Upper lobe of left lung (tissue), 6 donors: ENCODE data around the gene UGGT2. TPM values are rescaled to one million over a fixed set of nuclear protein-coding genes. Genes with fewer than 3 reads are reported as not detected.
A peak's percentile ranks its signal among the peaks of the same experiment; 100 is the strongest.

Experiments
- ATAC-seq, 2 donors: fragments of 200-7000 bp; cut with Tn5 transposase; one replicate each; pipeline ENCODE4 v1.9.1; 2022; ENCODE audit warnings: mild to moderate bottlenecking in 2 of 2, moderate library complexity in 2 of 2; ENCODE audit not compliant: low FRiP score in 2 of 2
- DNase-seq, 2 donors: peaks; one replicate each; pipeline ENCODE4 v3.0.0-alpha.2; 2019 to 2020
- H3K27ac ChIP-seq, 4 donors: fragments of 200-600 bp; sonication (generic); one replicate each; pipeline ENCODE4 v1.5.1; 2016 to 2019
- H3K27me3 ChIP-seq, 4 donors: fragments of 200-600 bp; sonication (generic); one replicate each; pipeline ENCODE4 v1.5.1; 2017 to 2019
- H3K36me3 ChIP-seq, 4 donors: fragments of 200-600 bp; sonication (generic); one replicate each; pipeline ENCODE4 v1.5.1; 2016 to 2019
- H3K4me1 ChIP-seq, 4 donors: fragments of 200-600 bp; sonication (generic); one replicate each; pipeline ENCODE4 v1.5.1; 2018 to 2019
- H3K4me3 ChIP-seq, 4 donors: fragments of 200-600 bp; sonication (generic); one replicate each; pipeline ENCODE4 v1.5.1; 2017 to 2019; ENCODE audit warnings: mild to moderate bottlenecking in 2 of 4, moderate library complexity in 1 of 4
- H3K9me3 ChIP-seq, 4 donors: fragments of 200-600 bp; sonication (generic); one replicate each; pipeline ENCODE4 v1.5.1; 2018 to 2019
- EP300 ChIP-seq, 4 donors: sonication (generic); formaldehyde crosslinking; IDR thresholded peaks; one replicate each; pipeline ENCODE4 v1.5.1; 2017; ENCODE audit warnings: antibody characterized with exemption in 4 of 4, control low read depth in 2 of 4
- POLR2A ChIP-seq, 4 donors: fragments of 450-650 bp; IDR thresholded peaks; one replicate each; pipeline ENCODE4 v1.5.1; 2016 to 2017; ENCODE audit warnings: antibody characterized with exemption in 4 of 4, mild to moderate bottlenecking in 2 of 4
- POLR2AphosphoS5 ChIP-seq, 2 donors: sonication (generic); formaldehyde crosslinking; IDR thresholded peaks; one replicate each; pipeline ENCODE4 v1.5.1; 2017; ENCODE audit warnings: antibody characterized with exemption in 2 of 2
- WGBS, 2 donors: methylation state at CpG; one replicate each; pipeline ENCODE4 v1.1.5; 2017 to 2018; 5-methylcytosine and 5-hydroxymethylcytosine counted together
- total RNA-seq, 6 donors: library from RNA; depleted of rRNA in 4 of 6; stranded (reverse); fragments of >200 nt in 4 of 6; gene quantifications; one replicate each; pipeline versions ENCODE4 v1.1.0 to v1.2.1, GENCODE V29; 2016 to 2021
- TF ChIP-seq, protein P1 (sequence below), 6 experiments: fragments of 450-650 bp in 4 of 6; fragments of 200-600 bp in 2 of 6; sonication (generic) in 2 of 6; IDR thresholded peaks; one replicate each; pipeline ENCODE4 v1.5.1; 2016 to 2019; ENCODE audit warnings: antibody characterized with exemption in 6 of 6
- donor health status: DM: no; HTN: no; CAD: no; lungs with moderate emphysema.
- donor health status: DM: no; HTN: yes; CAD: no; lungs with severe emphysema.

Gene UGGT2
- total RNA-seq, 6 donors from 2014 or later: 13.0 to 44.8 (median 18.5) TPM

- no peaks in the 10 kb centered on the region for H3K36me3 ChIP-seq
- DNase-seq (no peak), ATAC-seq (no peak)
- H3K27ac ChIP-seq: no peak overlapping the region
- TF ChIP-seq, protein P1, sequence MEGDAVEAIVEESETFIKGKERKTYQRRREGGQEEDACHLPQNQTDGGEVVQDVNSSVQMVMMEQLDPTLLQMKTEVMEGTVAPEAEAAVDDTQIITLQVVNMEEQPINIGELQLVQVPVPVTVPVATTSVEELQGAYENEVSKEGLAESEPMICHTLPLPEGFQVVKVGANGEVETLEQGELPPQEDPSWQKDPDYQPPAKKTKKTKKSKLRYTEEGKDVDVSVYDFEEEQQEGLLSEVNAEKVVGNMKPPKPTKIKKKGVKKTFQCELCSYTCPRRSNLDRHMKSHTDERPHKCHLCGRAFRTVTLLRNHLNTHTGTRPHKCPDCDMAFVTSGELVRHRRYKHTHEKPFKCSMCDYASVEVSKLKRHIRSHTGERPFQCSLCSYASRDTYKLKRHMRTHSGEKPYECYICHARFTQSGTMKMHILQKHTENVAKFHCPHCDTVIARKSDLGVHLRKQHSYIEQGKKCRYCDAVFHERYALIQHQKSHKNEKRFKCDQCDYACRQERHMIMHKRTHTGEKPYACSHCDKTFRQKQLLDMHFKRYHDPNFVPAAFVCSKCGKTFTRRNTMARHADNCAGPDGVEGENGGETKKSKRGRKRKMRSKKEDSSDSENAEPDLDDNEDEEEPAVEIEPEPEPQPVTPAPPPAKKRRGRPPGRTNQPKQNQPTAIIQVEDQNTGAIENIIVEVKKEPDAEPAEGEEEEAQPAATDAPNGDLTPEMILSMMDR (IDR thresholded peaks at IDR 0.05): no peak
- TF ChIP-seq POLR2AphosphoS5 (IDR thresholded peaks at IDR 0.05) (no peak), POLR2A (IDR thresholded peaks at IDR 0.05) (no peak), EP300 (IDR thresholded peaks at IDR 0.05) (no peak)
- H3K4me3 ChIP-seq: no peak overlapping the region
- no peaks in the 10 kb centered on the region for H3K27me3 ChIP-seq
- H3K9me3 ChIP-seq: peaks cover 0 to 5% (median 2%) of the 10 kb centered on the region in 4 donors
- no peaks in the 10 kb centered on the region for H3K4me1 ChIP-seq
- WGBS, 2 donors: 92 to 100% methylated on average over 1 of the region's 1 CpG
These were observed 9.0 kb downstream of the UGGT2 start for GRCh38 chr13:96044238-96044637.

DNA sequence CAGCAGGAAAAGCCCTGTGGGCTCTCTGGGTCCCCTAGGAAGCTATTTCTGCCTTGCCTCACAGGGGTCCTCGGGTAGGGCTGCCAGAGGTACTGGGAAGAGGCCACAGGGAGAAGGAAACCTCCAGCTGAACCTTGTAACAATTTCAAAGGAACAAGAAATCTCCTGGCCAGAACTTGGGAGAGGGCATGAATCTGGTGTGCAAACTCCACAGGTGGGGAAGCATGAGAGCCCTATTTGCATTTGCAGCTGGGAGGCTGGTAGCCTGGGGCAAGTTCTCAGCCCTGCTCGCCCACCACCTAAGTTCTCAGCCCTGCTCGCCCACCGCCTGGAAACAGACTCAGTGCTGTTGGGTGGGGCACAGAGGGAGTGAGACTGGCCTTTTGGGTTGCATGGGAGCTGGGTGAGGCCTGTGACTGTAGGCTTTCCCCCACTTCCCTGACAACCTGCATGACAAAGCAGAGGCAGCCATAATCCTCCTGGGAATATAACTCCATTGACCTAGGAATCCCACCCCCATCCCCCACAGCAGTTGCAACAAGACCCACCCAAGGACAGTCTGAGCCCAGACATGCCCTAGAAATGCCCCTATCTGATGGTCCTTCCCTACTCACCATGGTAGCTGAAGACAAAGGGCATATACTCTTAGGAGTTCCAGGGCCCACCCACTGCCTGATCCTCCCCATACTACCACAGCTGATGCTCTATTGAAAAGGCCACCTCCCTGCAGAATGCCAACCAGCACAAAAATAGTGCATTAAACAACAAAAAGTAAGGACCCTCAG is 11.7 kb downstream of the UGGT2 start:
- Histone ChIP-seq H3K27me3 (no peaks in the 10 kb centered on the region), H3K4me3 (no peak overlapping the region), H3K4me1 (no peaks in the 10 kb centered on the region), H3K27ac (no peak overlapping the region), H3K9me3 (peaks cover 0 to 4% (median 2%) of the 10 kb centered on the region in 4 donors), H3K36me3 (no peaks in the 10 kb centered on the region)
- WGBS, 2 donors: 88 to 89% methylated on average over 2 to 4 of the region's 4 CpGs
- ATAC-seq: no peak
- TF ChIP-seq POLR2AphosphoS5 (IDR thresholded peaks at IDR 0.05) (no peak), EP300 (IDR thresholded peaks at IDR 0.05) (no peak), POLR2A (IDR thresholded peaks at IDR 0.05) (no peak)
- TF ChIP-seq, protein P1 (IDR thresholded peaks at IDR 0.05): no peak
- DNase-seq: peak in 1 of 2 donors; percentile 6

DNA sequence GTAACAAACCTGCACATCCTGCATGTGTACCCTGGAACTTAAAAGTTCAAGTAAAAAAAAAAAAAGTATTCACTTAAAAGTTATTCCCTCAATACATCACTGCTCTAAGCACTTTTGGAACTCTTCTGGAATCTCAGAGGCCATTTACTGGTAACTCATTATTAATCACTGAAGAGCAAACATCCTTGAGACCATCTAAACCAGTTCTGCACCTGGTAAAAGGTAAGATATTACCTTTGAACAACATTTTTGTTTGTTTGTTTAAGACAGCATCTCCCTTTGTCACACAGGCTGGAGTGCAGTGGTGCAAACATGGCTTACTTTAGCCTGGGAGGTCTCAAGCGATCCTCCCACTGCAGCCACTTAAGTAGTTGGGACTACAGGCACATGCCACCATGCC is 16.7 kb downstream of the UGGT2 start:
- Histone ChIP-seq H3K9me3 (no peaks in the 10 kb centered on the region), H3K27me3 (no peaks in the 10 kb centered on the region), H3K36me3 (no peaks in the 10 kb centered on the region), H3K4me3 (no peak overlapping the region), H3K27ac (no peak overlapping the region), H3K4me1 (no peaks in the 10 kb centered on the region)
- 94 to 100% methylated on average over 1 of the region's 1 CpG for WGBS, 2 donors
- ATAC-seq: no peak
- no peak for DNase-seq
- TF ChIP-seq, protein P1 (IDR thresholded peaks at IDR 0.05): no peak
- TF ChIP-seq POLR2AphosphoS5 (IDR thresholded peaks at IDR 0.05) (no peak), POLR2A (IDR thresholded peaks at IDR 0.05) (no peak), EP300 (IDR thresholded peaks at IDR 0.05) (no peak)

- Histone ChIP-seq H3K9me3 (no peaks in the 10 kb centered on the region), H3K4me3 (no peak overlapping the region), H3K27me3 (no peaks in the 10 kb centered on the region), H3K27ac (no peak overlapping the region), H3K4me1 (no peaks in the 10 kb centered on the region), H3K36me3 (no peaks in the 10 kb centered on the region)
- peak in 1 of 2 donors; percentile 22 for DNase-seq
- WGBS, 2 donors: 97% methylated on average over 7 to 10 of the region's 10 CpGs
- ATAC-seq: no peak
- no peak for TF ChIP-seq POLR2A (IDR thresholded peaks at IDR 0.05)
- no peak for TF ChIP-seq EP300 (IDR thresholded peaks at IDR 0.05)
- TF ChIP-seq, protein P1 (IDR thresholded peaks at IDR 0.05): no peak
- TF ChIP-seq POLR2AphosphoS5 (IDR thresholded peaks at IDR 0.05): no peak
These were observed 18.5 kb downstream of the UGGT2 start for GRCh38 chr13:96034662-96035061.
